SU-DHL-6 (cell line): ENCODE measurements around the gene GIMAP7.

Experiments used
- H2AFZ ChIP-seq: fragments of 200-600 bp; sonication (generic); 2 replicates; pipeline ENCODE4 v1.6.1; 2014; ENCODE audit warnings: low read depth, mild to moderate bottlenecking, moderate library complexity, mixed read lengths, antibody characterized with exemption, low read length; ENCODE audit not compliant: severe bottlenecking
- H3F3A ChIP-seq: fragments of 200-600 bp; shearing (Covaris generic); 2 replicates; pipeline ENCODE4 v1.6.0; 2016; ENCODE audit warnings: antibody characterized with exemption, mild to moderate bottlenecking; ENCODE audit not compliant: insufficient read depth
- H3K27ac ChIP-seq: fragments of 200-600 bp; sonication (generic); 2 replicates; pipeline ENCODE4 v1.5.1; 2016; ENCODE audit warnings: low read depth, mild to moderate bottlenecking, low read length, moderate library complexity, mixed read lengths
- H3K27me3 ChIP-seq: fragments of 200-600 bp; sonication (generic), shearing (Covaris generic); 2 replicates; pipeline ENCODE4 v1.6.0; 2014; ENCODE audit warnings: mild to moderate bottlenecking, low read length
- H3K36me3 ChIP-seq: fragments of 200-600 bp; sonication (generic); 2 replicates; pipeline ENCODE4 v1.6.1; 2014; ENCODE audit warnings: mild to moderate bottlenecking, low read length, mixed read lengths
- H3K4me2 ChIP-seq: fragments of 300-600, 200-600 bp; shearing (Covaris generic), sonication (generic); 2 replicates; pipeline ENCODE4 v1.6.0; 2014; ENCODE audit warnings: low read length, low read depth, mild to moderate bottlenecking; ENCODE audit not compliant: poor library complexity, severe bottlenecking
- H3K4me3 ChIP-seq: fragments of 200-600 bp; sonication (generic); 2 replicates; pipeline ENCODE4 v1.5.1; 2014; ENCODE audit warnings: antibody characterized with exemption, low read length, mild to moderate bottlenecking, mixed read lengths; ENCODE audit not compliant: insufficient read depth, poor library complexity, severe bottlenecking
- H3K79me2 ChIP-seq: fragments of 200-600 bp; sonication (generic); 2 replicates; pipeline ENCODE4 v1.6.1; 2014; ENCODE audit warnings: mild to moderate bottlenecking, low read length, moderate library complexity; ENCODE audit not compliant: insufficient read depth
- H3K9ac ChIP-seq: fragments of 200-600 bp; sonication (generic); 2 replicates; pipeline ENCODE4 v1.7.0; 2014; ENCODE audit warnings: mild to moderate bottlenecking, low read length
- H3K9me2 ChIP-seq: fragments of 200-600 bp; sonication (generic); replicated peaks from 2 replicates; pipeline ENCODE4 v1.6.1; 2014; ENCODE audit warnings: low read length; ENCODE audit not compliant: insufficient read depth
- H3K9me3 ChIP-seq: fragments of 200-600 bp; sonication (generic); 2 replicates; pipeline ENCODE4 v1.6.1; 2014; ENCODE audit warnings: low read length, mixed read lengths; ENCODE audit not compliant: insufficient read depth
- H4K20me1 ChIP-seq: fragments of 200-600 bp; sonication (generic); 2 replicates; pipeline ENCODE4 v1.6.1; 2014; ENCODE audit warnings: low read depth, mild to moderate bottlenecking, antibody characterized with exemption, low read length, moderate library complexity, mixed read lengths
- EZH2phosphoT487 ChIP-seq: fragments of 200-600 bp; sonication (generic), shearing (Covaris generic); conservative IDR thresholded peaks from 2 replicates; pipeline ENCODE4 v1.6.1; 2018; ENCODE audit warnings: mild to moderate bottlenecking, antibody characterized with exemption, low read length, moderate library complexity, mixed read lengths
- TF ChIP-seq, protein P1 (sequence below): fragments of 200-600 bp; sonication (generic); IDR thresholded peaks from one replicate; pipeline ENCODE4 v1.5.1; 2017; ENCODE audit warnings: antibody characterized with exemption, mild to moderate bottlenecking, low read length, moderate library complexity; ENCODE audit not compliant: insufficient read depth, poor library complexity, severe bottlenecking

GIMAP7 gene

DNA sequence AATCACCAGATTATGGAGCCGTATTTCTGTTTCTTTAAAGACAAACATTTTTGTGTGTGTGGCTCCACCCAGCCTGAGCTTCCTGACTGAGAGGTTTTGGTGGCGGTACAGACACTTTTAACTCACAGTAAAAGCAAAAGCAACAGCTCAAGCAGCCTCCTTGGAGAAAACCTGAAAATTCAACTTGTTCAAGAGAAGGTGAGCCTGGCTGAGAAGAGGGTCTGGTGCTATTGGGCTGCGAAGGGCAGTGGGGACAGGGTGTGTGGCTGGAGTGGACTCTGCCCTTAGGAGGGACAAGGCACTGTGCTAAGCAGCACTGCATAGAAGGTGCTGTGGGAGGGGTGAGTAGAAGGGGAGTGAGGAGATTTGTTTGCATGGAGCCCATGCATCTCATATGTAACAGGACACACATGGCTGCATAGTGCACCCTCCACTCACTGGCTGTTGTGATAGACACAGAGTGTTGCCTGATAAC lies at the start of gene GIMAP7:
Gene GIMAP7, plus strand, starts transcription at position 125 of the 475 bp plus-strand sequence. CDS start 5,103 bp downstream, outside the sequence.
- H3K36me3 ChIP-seq = no peaks in the 10 kb centered on the region
- no peak within 1 kb of the TSS for H3K27ac ChIP-seq
- no peak within 1 kb of the TSS for H3K4me3 ChIP-seq
- no peaks in the 10 kb centered on the region for H3F3A ChIP-seq
- H3K9me3 ChIP-seq = no peaks in the 10 kb centered on the region
- no peaks in the 10 kb centered on the region for H3K79me2 ChIP-seq
- no peak within 1 kb of the TSS for H3K9ac ChIP-seq
- no peak within 1 kb of the TSS for H3K4me2 ChIP-seq
- H4K20me1 ChIP-seq = no peaks in the 10 kb centered on the region
- H3K27me3 ChIP-seq = no peaks in the 10 kb centered on the region
- H2AFZ ChIP-seq = no peak within 1 kb of the TSS
- H3K9me2 ChIP-seq = no peaks in the 10 kb centered on the region
- TF ChIP-seq, protein P1, sequence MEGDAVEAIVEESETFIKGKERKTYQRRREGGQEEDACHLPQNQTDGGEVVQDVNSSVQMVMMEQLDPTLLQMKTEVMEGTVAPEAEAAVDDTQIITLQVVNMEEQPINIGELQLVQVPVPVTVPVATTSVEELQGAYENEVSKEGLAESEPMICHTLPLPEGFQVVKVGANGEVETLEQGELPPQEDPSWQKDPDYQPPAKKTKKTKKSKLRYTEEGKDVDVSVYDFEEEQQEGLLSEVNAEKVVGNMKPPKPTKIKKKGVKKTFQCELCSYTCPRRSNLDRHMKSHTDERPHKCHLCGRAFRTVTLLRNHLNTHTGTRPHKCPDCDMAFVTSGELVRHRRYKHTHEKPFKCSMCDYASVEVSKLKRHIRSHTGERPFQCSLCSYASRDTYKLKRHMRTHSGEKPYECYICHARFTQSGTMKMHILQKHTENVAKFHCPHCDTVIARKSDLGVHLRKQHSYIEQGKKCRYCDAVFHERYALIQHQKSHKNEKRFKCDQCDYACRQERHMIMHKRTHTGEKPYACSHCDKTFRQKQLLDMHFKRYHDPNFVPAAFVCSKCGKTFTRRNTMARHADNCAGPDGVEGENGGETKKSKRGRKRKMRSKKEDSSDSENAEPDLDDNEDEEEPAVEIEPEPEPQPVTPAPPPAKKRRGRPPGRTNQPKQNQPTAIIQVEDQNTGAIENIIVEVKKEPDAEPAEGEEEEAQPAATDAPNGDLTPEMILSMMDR = no peak

DNA sequence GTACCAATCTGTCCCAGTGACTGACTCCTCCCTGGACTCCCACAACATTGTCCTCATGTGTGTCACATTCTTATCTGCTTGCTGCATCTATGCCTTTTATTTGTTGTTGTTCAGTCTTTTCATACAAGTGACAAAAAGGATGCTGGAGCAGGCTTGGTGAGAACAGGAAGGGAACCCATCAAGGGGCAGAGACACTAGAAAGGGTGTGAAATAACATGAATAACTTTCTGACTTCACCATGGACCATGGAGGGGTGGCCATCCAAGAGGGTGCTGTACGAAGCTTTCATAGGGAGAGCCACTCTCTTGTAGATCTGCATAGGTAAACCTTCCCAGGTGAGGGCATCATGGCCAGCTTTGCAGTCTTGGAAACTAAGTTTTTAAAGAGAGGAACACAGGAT lies 49.7 kb upstream of the GIMAP7 start:
- Histone ChIP-seq H3K4me3 (no peak overlapping the region), H3K9me2 (no peaks in the 10 kb centered on the region), H3K27ac (no peak overlapping the region), H3K9me3 (no peaks in the 10 kb centered on the region), H3K27me3 (no peaks in the 10 kb centered on the region), H2AFZ (no peak overlapping the region), H3K36me3 (no peaks in the 10 kb centered on the region), H4K20me1 (no peaks in the 10 kb centered on the region), H3K79me2 (no peaks in the 10 kb centered on the region), H3K4me2 (no peak overlapping the region), H3K9ac (no peak overlapping the region), H3F3A (no peaks in the 10 kb centered on the region)
- TF ChIP-seq EZH2phosphoT487 = no peak
- TF ChIP-seq, protein P1 = no peak

DNA sequence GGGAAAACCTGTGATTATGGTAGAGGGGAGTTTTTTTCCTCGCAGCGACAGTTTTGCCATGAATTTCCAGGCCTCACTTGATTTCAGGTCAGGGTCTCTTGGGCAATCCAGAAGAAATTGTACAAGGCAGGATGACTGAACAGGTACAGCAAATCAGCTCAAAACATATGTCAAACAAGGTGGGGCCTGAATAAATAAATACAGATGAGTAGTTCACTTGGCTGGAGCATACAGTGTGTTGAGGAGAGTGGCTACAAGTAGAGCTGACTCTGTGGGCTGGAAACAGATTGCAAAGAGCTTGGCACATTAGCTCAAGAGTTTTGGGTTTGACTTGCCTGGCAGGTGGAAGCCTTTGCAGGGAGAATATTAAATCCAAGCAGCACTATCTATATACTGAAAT lies 49.3 kb upstream of the GIMAP7 start:
- no peak for TF ChIP-seq EZH2phosphoT487
- TF ChIP-seq, protein P1 = no peak
- Histone ChIP-seq H3K9ac (no peak overlapping the region), H3K9me2 (no peaks in the 10 kb centered on the region), H3K79me2 (no peaks in the 10 kb centered on the region), H3K36me3 (no peaks in the 10 kb centered on the region), H3K9me3 (no peaks in the 10 kb centered on the region), H4K20me1 (no peaks in the 10 kb centered on the region), H3K4me3 (no peak overlapping the region), H3K27ac (no peak overlapping the region), H2AFZ (no peak overlapping the region), H3F3A (no peaks in the 10 kb centered on the region), H3K27me3 (no peaks in the 10 kb centered on the region), H3K4me2 (no peak overlapping the region)
